ENCODE results near the gene SIRPG. TPM values are rescaled to one million over a fixed set of nuclear protein-coding genes. Genes with fewer than 3 reads are reported as not detected.

SIRPG gene
- total RNA-seq, 1 donor from 2014 or later = 0.97 TPM

GRCh38 chr20:1588533-1589460, 68.8 kb downstream of the SIRPG start:
- TF ChIP-seq, protein P1, sequence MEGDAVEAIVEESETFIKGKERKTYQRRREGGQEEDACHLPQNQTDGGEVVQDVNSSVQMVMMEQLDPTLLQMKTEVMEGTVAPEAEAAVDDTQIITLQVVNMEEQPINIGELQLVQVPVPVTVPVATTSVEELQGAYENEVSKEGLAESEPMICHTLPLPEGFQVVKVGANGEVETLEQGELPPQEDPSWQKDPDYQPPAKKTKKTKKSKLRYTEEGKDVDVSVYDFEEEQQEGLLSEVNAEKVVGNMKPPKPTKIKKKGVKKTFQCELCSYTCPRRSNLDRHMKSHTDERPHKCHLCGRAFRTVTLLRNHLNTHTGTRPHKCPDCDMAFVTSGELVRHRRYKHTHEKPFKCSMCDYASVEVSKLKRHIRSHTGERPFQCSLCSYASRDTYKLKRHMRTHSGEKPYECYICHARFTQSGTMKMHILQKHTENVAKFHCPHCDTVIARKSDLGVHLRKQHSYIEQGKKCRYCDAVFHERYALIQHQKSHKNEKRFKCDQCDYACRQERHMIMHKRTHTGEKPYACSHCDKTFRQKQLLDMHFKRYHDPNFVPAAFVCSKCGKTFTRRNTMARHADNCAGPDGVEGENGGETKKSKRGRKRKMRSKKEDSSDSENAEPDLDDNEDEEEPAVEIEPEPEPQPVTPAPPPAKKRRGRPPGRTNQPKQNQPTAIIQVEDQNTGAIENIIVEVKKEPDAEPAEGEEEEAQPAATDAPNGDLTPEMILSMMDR (IDR thresholded peaks at IDR 0.05) = no peak
- ATAC-seq (no peak), DNase-seq (no peak)
- Histone ChIP-seq H3K9me3 (no peaks in the 10 kb centered on the region), H3K4me1 (no peaks in the 10 kb centered on the region), H3K4me3 (no peak overlapping the region), H3K27me3 (ENCODE audit: low read depth) (no peaks in the 10 kb centered on the region), H3K27ac (no peak overlapping the region), H3K36me3 (no peaks in the 10 kb centered on the region)
- intact Hi-C loops (cut with DNase I) = no loop called here

GRCh38 chr20:1587781-1588532, 69.6 kb downstream of the SIRPG start:
- ATAC-seq (no peak), DNase-seq (no peak)
- no peaks in the 10 kb centered on the region for H3K36me3 ChIP-seq
- H3K27me3 ChIP-seq (ENCODE audit: low read depth) = no peaks in the 10 kb centered on the region
- no peak overlapping the region for H3K4me3 ChIP-seq
- intact Hi-C loops (cut with DNase I) = no loop called here
- no peaks in the 10 kb centered on the region for H3K4me1 ChIP-seq
- H3K9me3 ChIP-seq = no peaks in the 10 kb centered on the region
- H3K27ac ChIP-seq = no peak overlapping the region
- TF ChIP-seq, protein P1 (IDR thresholded peaks at IDR 0.05) = no peak

- intact Hi-C loops (cut with DNase I) = no loop called here
- Histone ChIP-seq H3K4me3 (no peak overlapping the region), H3K27me3 (ENCODE audit: low read depth) (no peaks in the 10 kb centered on the region), H3K4me1 (no peaks in the 10 kb centered on the region), H3K9me3 (no peaks in the 10 kb centered on the region), H3K36me3 (no peaks in the 10 kb centered on the region), H3K27ac (no peak overlapping the region)
- no peak for DNase-seq
- ATAC-seq = no peak
- TF ChIP-seq, protein P1 (IDR thresholded peaks at IDR 0.05) = no peak
These were observed 78.1 kb downstream of the SIRPG start for GRCh38 chr20:1579488-1579887.

Other genes starting within 250 kb of the SIRPG start
- gene NSFL1C, start 190.9 kb downstream of the SIRPG start, total RNA-seq = 73.8 TPM
- gene SIRPB2, start 166.4 kb downstream of the SIRPG start, total RNA-seq = 32.2 TPM
- 1.5 TPM for gene SIRPD, start 100.1 kb downstream of the SIRPG start, total RNA-seq
- gene SIRPB1, start 37.8 kb downstream of the SIRPG start, total RNA-seq = 35.8 TPM
- 130 TPM for gene SIRPA, start 237.6 kb upstream of the SIRPG start, total RNA-seq